ENCODE measurements around the gene FAM120B. TPM values are rescaled to one million over a fixed set of nuclear protein-coding genes. Genes with fewer than 3 reads are reported as not detected.
A peak's percentile ranks its signal among the peaks of the same experiment; 100 is the strongest.

The FAM120B gene
- total RNA-seq, 1 experiment from 2014 or later, result 15.2 TPM

GRCh38 chr6:170292407-170293158, 14.0 kb upstream of the FAM120B start:
- TF ChIP-seq USF2 (CRISPR knock-in tag; IDR thresholded peaks at IDR 0.05) (peak; percentile 87), ZNF232 (CRISPR knock-in tag; IDR thresholded peaks at IDR 0.05) (no peak), AFF4 (CRISPR knock-in tag; IDR thresholded peaks at IDR 0.05; ENCODE audit: borderline replicate concordance) (no peak), TCF7 (CRISPR knock-in tag; IDR thresholded peaks at IDR 0.05; ENCODE audit: low read depth) (no peak), MAX (CRISPR knock-in tag; IDR thresholded peaks at IDR 0.05) (0 out of 2 replicates have a peak, but pooled peaks have one; percentile 32), USF1 (CRISPR knock-in tag; IDR thresholded peaks at IDR 0.05) (peak; percentile 85), TP53 (CRISPR knock-in tag; IDR thresholded peaks at IDR 0.05) (no peak)
- Mint-ChIP-seq H3K4me1 (peaks cover 48% of the 10 kb centered on the region), H3K36me3 (peaks cover 13% of the 10 kb centered on the region), H3K27ac (no peak overlapping the region), H3K9me3 (no peaks in the 10 kb centered on the region), H3K27me3 (ENCODE audit: low read depth) (peaks cover 80% of the 10 kb centered on the region), H3K4me3 (peak overlapping the region; percentile 88)
- ChIA-PET CTCF (interaction anchor here (0.8 to 1.6 kb wide), 5 partner anchors 10 to 461 kb away, joined by 3 to 5 read pairs (median 3); no protein-coding TSS in a partner anchor), POLR2A (no interaction called here)
- DNase-seq (ENCODE audit: low spot score) (no peak), ATAC-seq (no peak)

- POLR2A ChIA-PET, result no interaction called here
- DNase-seq (ENCODE audit: low spot score), result no peak
- ATAC-seq, result no peak
- Mint-ChIP-seq H3K27me3 (ENCODE audit: low read depth) (peaks cover 80% of the 10 kb centered on the region), H3K4me1 (peaks cover 48% of the 10 kb centered on the region), H3K9me3 (peaks cover under 1% of the 10 kb centered on the region), H3K27ac (no peak overlapping the region), H3K36me3 (peaks cover 3% of the 10 kb centered on the region), H3K4me3 (peak overlapping the region; percentile 88)
- CTCF ChIA-PET, result interaction anchor here (0.7 to 1.2 kb wide), 2 partner anchors 70 to 462 kb away, joined by 4 to 6 read pairs; no protein-coding TSS in a partner anchor
- TF ChIP-seq ESRRA (CRISPR knock-in tag; IDR thresholded peaks at IDR 0.05; ENCODE audit: borderline replicate concordance) (no peak), ZBTB43 (CRISPR knock-in tag; IDR thresholded peaks at IDR 0.05) (no peak), JUN (CRISPR knock-in tag; IDR thresholded peaks at IDR 0.05) (no peak), STAT6 (CRISPR knock-in tag; conservative IDR thresholded peaks at IDR 0.05; ENCODE audit: low read depth) (no peak), ATF1 (CRISPR knock-in tag; IDR thresholded peaks at IDR 0.05) (no peak), ZNF281 (CRISPR knock-in tag; IDR thresholded peaks at IDR 0.05) (no peak), KAT7 (CRISPR knock-in tag; IDR thresholded peaks at IDR 0.05; ENCODE audit: borderline replicate concordance) (no peak), NR2C2 (CRISPR knock-in tag; IDR thresholded peaks at IDR 0.05) (no peak), ATF2 (CRISPR knock-in tag; IDR thresholded peaks at IDR 0.05; ENCODE audit: borderline replicate concordance, low read depth) (no peak), OVOL2 (CRISPR knock-in tag; IDR thresholded peaks at IDR 0.05; ENCODE audit: borderline replicate concordance) (no peak)
Measured at GRCh38 chr6:170293341-170294231, 13.0 kb upstream of the FAM120B start.

Data from WTC11 (cell line).